Hepatocyte (in vitro differentiated cells): ENCODE results near the gene ZNF276. TPM values are rescaled to one million over a fixed set of nuclear protein-coding genes. Genes with fewer than 3 reads are reported as not detected.
"Not testable (repeated sequence)": the region's sequence is repeated elsewhere in the genome, so short reads cannot be mapped to it uniquely, and the experiment has no call there.

Experiments
- DNase-seq: peaks from one replicate; pipeline ENCODE4 v3.0.0-alpha.2; 2016; ENCODE audit warnings: low spot score
- H2AFZ ChIP-seq: fragments of 200-600 bp; sonication (generic); 2 replicates; pipeline ENCODE4 v1.6.0; 2016; ENCODE audit warnings: antibody characterized with exemption, mild to moderate bottlenecking
- H3K27ac ChIP-seq: fragments of 200-600 bp; sonication (generic); 2 replicates; pipeline ENCODE4 v1.5.1; 2016; ENCODE audit warnings: mild to moderate bottlenecking
- H3K27me3 ChIP-seq: fragments of 200-600 bp; sonication (generic); 2 replicates; pipeline ENCODE4 v1.6.1; 2016
- H3K36me3 ChIP-seq: fragments of 200-600 bp; sonication (generic); replicated peaks from 2 replicates; pipeline ENCODE4 v1.5.1; 2016; ENCODE audit warnings: low read depth; ENCODE audit not compliant: insufficient read depth
- H3K4me1 ChIP-seq: fragments of 200-600 bp; sonication (generic); 2 replicates; pipeline ENCODE4 v1.5.1; 2016; ENCODE audit warnings: mild to moderate bottlenecking, moderate library complexity; ENCODE audit not compliant: insufficient read depth
- H3K4me2 ChIP-seq: fragments of 200-600 bp; sonication (generic); 2 replicates; pipeline ENCODE4 v1.6.0; 2016
- H3K4me3 ChIP-seq: fragments of 200-600 bp; sonication (generic); 2 replicates; pipeline ENCODE4 v1.5.1; 2016; ENCODE audit warnings: mild to moderate bottlenecking
- H3K79me2 ChIP-seq: fragments of 200-600 bp; sonication (generic); 2 replicates; pipeline ENCODE4 v1.6.0; 2017; ENCODE audit warnings: mild to moderate bottlenecking
- H3K9me2 ChIP-seq: fragments of 200-600 bp; sonication (generic); replicated peaks from 2 replicates; pipeline ENCODE4 v1.6.0; 2017; ENCODE audit warnings: mild to moderate bottlenecking; ENCODE audit not compliant: insufficient read depth
- H3K9me3 ChIP-seq: fragments of 200-600 bp; sonication (generic); 2 replicates; pipeline ENCODE4 v1.5.1; 2016; ENCODE audit warnings: low read depth, mild to moderate bottlenecking
- H4K20me1 ChIP-seq: fragments of 200-600 bp; sonication (generic); 2 replicates; pipeline ENCODE4 v1.6.0; 2016; ENCODE audit warnings: mild to moderate bottlenecking; ENCODE audit not compliant: insufficient read depth, poor library complexity, severe bottlenecking
- CTCF ChIP-seq: fragments of 200-600 bp; sonication (generic); IDR thresholded peaks from 2 replicates; pipeline ENCODE4 v1.5.1; 2016; ENCODE audit warnings: antibody characterized with exemption, mild to moderate bottlenecking; ENCODE audit not compliant: poor library complexity
- EZH2 ChIP-seq: fragments of 200-600 bp; sonication (generic); IDR thresholded peaks from 2 replicates; pipeline ENCODE4 v1.6.1; 2016; ENCODE audit warnings: antibody characterized with exemption, mild to moderate bottlenecking, borderline replicate concordance
- EZH2phosphoT487 ChIP-seq: fragments of 200-600 bp; sonication (generic); IDR thresholded peaks from one replicate; pipeline ENCODE4 v1.6.1; 2018; ENCODE audit warnings: antibody characterized with exemption, mild to moderate bottlenecking, low read depth, moderate library complexity; ENCODE audit not compliant: unreplicated experiment, severe bottlenecking
- WGBS: methylation state at CpG from one replicate; pipeline ENCODE4 v1.1.6; 2016; ENCODE audit warnings: low lambda C conversion rate; ENCODE audit errors: missing lambda C conversion rate; 5-methylcytosine and 5-hydroxymethylcytosine counted together
- polyA plus RNA-seq: library from polyadenylated mRNA; unstranded; fragments of >200 nt; fragmentation: Nextera tagmentation; extraction: Ambion mirVana; gene quantifications from 2 replicates; pipeline ENCODE4 v1.2.1, GENCODE V29; 2016
- total RNA-seq: library from RNA; depleted of rRNA; stranded (reverse); fragments of >200 nt; gene quantifications from 2 replicates; pipeline ENCODE4 v1.2.3, GENCODE V29; 2014

Gene ZNF276
- total and polyA plus RNA-seq, 2 experiments from 2014 or later, result 15.0 to 23.2 TPM

- Histone ChIP-seq H3K4me1 (no peaks in the 10 kb centered on the region), H3K36me3 (no peaks in the 10 kb centered on the region), H3K4me3 (no peak overlapping the region), H3K27me3 (no peaks in the 10 kb centered on the region), H3K27ac (no peak overlapping the region), H3K9me2 (no peaks in the 10 kb centered on the region), H2AFZ (no peak overlapping the region), H3K4me2 (no peak overlapping the region), H3K9me3 (no peaks in the 10 kb centered on the region), H4K20me1 (no peaks in the 10 kb centered on the region), H3K79me2 (no peaks in the 10 kb centered on the region)
- TF ChIP-seq EZH2phosphoT487, result no peak
- TF ChIP-seq EZH2, result no peak
- TF ChIP-seq CTCF, result no peak
- 97% methylated on average over 10 of the region's 10 CpGs for WGBS
- no peak for DNase-seq
These were observed 44.0 kb downstream of the ZNF276 start for GRCh38 chr16:89765292-89765830.

GRCh38 chr16:89770367-89770766, 49.0 kb downstream of the ZNF276 start:
- 98% methylated on average over 16 of the region's 16 CpGs for WGBS
- Histone ChIP-seq H3K27me3 (no peaks in the 10 kb centered on the region), H3K4me3 (no peak overlapping the region), H3K4me2 (no peak overlapping the region), H2AFZ (no peak overlapping the region), H3K27ac (no peak overlapping the region), H3K36me3 (no peaks in the 10 kb centered on the region), H3K9me3 (no peaks in the 10 kb centered on the region), H3K4me1 (no peaks in the 10 kb centered on the region), H3K9me2 (no peaks in the 10 kb centered on the region), H4K20me1 (no peaks in the 10 kb centered on the region), H3K79me2 (no peaks in the 10 kb centered on the region)
- no peak for DNase-seq
- TF ChIP-seq EZH2 (no peak), CTCF (no peak), EZH2phosphoT487 (no peak)

- Histone ChIP-seq H4K20me1 (no peaks in the 10 kb centered on the region), H3K9me2 (no peaks in the 10 kb centered on the region), H3K4me2 (no peak overlapping the region), H2AFZ (no peak overlapping the region), H3K9me3 (no peaks in the 10 kb centered on the region), H3K36me3 (no peaks in the 10 kb centered on the region), H3K27me3 (no peaks in the 10 kb centered on the region), H3K4me1 (no peaks in the 10 kb centered on the region), H3K4me3 (no peak overlapping the region), H3K79me2 (no peaks in the 10 kb centered on the region), H3K27ac (no peak overlapping the region)
- WGBS, result 98% methylated on average over 13 of the region's 13 CpGs
- DNase-seq, result no peak
- TF ChIP-seq EZH2phosphoT487, result no peak
- TF ChIP-seq CTCF, result no peak
These were observed 53.9 kb downstream of the ZNF276 start for GRCh38 chr16:89775223-89775622.

GRCh38 chr16:89778211-89778610, 56.9 kb downstream of the ZNF276 start:
- WGBS, result 100% methylated on average over 5 of the region's 5 CpGs
- H3K9me3 ChIP-seq, H3K4me1 ChIP-seq, H3K9me2 ChIP-seq, H4K20me1 ChIP-seq, H3K79me2 ChIP-seq, H3K4me3 ChIP-seq, H3K36me3 ChIP-seq, DNase-seq, H3K27ac ChIP-seq, H2AFZ ChIP-seq, H3K4me2 ChIP-seq, H3K27me3 ChIP-seq: not testable (repeated sequence)
